PFSK-1 (cell line): ENCODE results near the gene NUP43.

Source experiments
- FOXP2 ChIP-seq: optimal IDR thresholded peaks from 2 replicates; pipeline ENCODE3; 2011; ENCODE audit warnings: borderline replicate concordance, control low read depth, inconsistent platforms; ENCODE audit not compliant: insufficient read depth; ENCODE audit errors: extremely low read length, extremely low read depth
- POLR2AphosphoS5 ChIP-seq: IDR thresholded peaks from 2 replicates; pipeline ENCODE4 v1.6.1; 2012; ENCODE audit warnings: low read depth, mild to moderate bottlenecking, control low read depth, low read length, moderate library complexity
- REST ChIP-seq, 2 experiments: IDR thresholded peaks; 2 replicates each; pipeline versions ENCODE4 v1.6.1 to v1.8.0; 2011 to 2012; ENCODE audit warnings: low read depth in 2 of 2, low read length in 2 of 2, control low read depth in 1 of 2, inconsistent platforms in 1 of 2, mild to moderate bottlenecking in 1 of 2, moderate library complexity in 1 of 2; ENCODE audit not compliant: insufficient read depth in 1 of 2
- SIN3A ChIP-seq: IDR thresholded peaks from 2 replicates; pipeline ENCODE4 v1.6.1; 2012; ENCODE audit warnings: mild to moderate bottlenecking, low read length, moderate library complexity, borderline replicate concordance; ENCODE audit not compliant: insufficient read depth
- TAF1 ChIP-seq: IDR thresholded peaks from 2 replicates; pipeline ENCODE4 v1.6.1; 2012; ENCODE audit warnings: low read length, control low read depth, borderline replicate concordance; ENCODE audit not compliant: insufficient read depth

Gene NUP43

GRCh38 chr6:149696901-149697300 is 49.4 kb downstream of the NUP43 start:
- no peak for TF ChIP-seq REST (IDR thresholded peaks at IDR 0.05; ENCODE audit: insufficient read depth in 1 of 2, low read depth in 2 of 2, low read length in 2 of 2)
- no peak for TF ChIP-seq FOXP2
- no peak for TF ChIP-seq TAF1
- TF ChIP-seq POLR2AphosphoS5: no peak
- TF ChIP-seq SIN3A: no peak

- TF ChIP-seq SIN3A: no peak
- no peak for TF ChIP-seq POLR2AphosphoS5
- no peak for TF ChIP-seq TAF1
- TF ChIP-seq REST (IDR thresholded peaks at IDR 0.05; ENCODE audit: insufficient read depth in 1 of 2, low read depth in 2 of 2, low read length in 2 of 2): no peak
- no peak for TF ChIP-seq FOXP2
Observed at GRCh38 chr6:149694921-149695320, 51.4 kb downstream of the NUP43 start.

GRCh38 chr6:149691201-149691600 is 55.1 kb downstream of the NUP43 start:
- no peak for TF ChIP-seq TAF1
- no peak for TF ChIP-seq FOXP2
- no peak for TF ChIP-seq SIN3A
- no peak for TF ChIP-seq POLR2AphosphoS5

- TF ChIP-seq REST (IDR thresholded peaks at IDR 0.05; ENCODE audit: insufficient read depth in 1 of 2, low read depth in 2 of 2, low read length in 2 of 2) (no peak), POLR2AphosphoS5 (no peak), FOXP2 (no peak), SIN3A (no peak), TAF1 (no peak)
Observed at GRCh38 chr6:149686230-149686629, 60.1 kb downstream of the NUP43 start.

GRCh38 chr6:149683256-149683859 is 63.0 kb downstream of the NUP43 start:
- TF ChIP-seq SIN3A (no peak), FOXP2 (no peak), TAF1 (no peak), POLR2AphosphoS5 (no peak), REST (IDR thresholded peaks at IDR 0.05; ENCODE audit: insufficient read depth in 1 of 2, low read depth in 2 of 2, low read length in 2 of 2) (no peak)
